CMK (cell line): Measurements from ENCODE around the gene ID2.

Experiments used
- DNase-seq: peaks from one replicate; pipeline ENCODE4 v3.0.0-alpha.2; 2010; ENCODE audit warnings: low read depth

The ID2 gene

GRCh38 chr2:8681786-8682692 lies at the start of gene ID2:
Gene ID2 (plus strand): TSS chr2:8682056. CDS start chr2:8682166, 110 bp downstream.
- peak; percentile 84 for DNase-seq

GRCh38 chr2:8632755-8633154 lies 49.1 kb upstream of the ID2 start:
- DNase-seq = no peak

- DNase-seq = no peak
These were observed 48.6 kb upstream of the ID2 start for GRCh38 chr2:8633186-8633734.

GRCh38 chr2:8633735-8634313 lies 48.0 kb upstream of the ID2 start:
- no peak for DNase-seq

GRCh38 chr2:8634466-8635172 lies 47.2 kb upstream of the ID2 start:
- no peak for DNase-seq

- DNase-seq = no peak
These were observed 45.8 kb upstream of the ID2 start for GRCh38 chr2:8636041-8636491.

- DNase-seq = no peak
These were observed 44.9 kb upstream of the ID2 start for GRCh38 chr2:8636721-8637636.

- DNase-seq = no peak
These were observed 43.5 kb upstream of the ID2 start for GRCh38 chr2:8638327-8638726.

- DNase-seq = no peak
These were observed 42.7 kb upstream of the ID2 start for GRCh38 chr2:8639122-8639635.

GRCh38 chr2:8640498-8640897 lies 41.4 kb upstream of the ID2 start:
- no peak for DNase-seq

GRCh38 chr2:8641301-8641965 lies 40.4 kb upstream of the ID2 start:
- DNase-seq = no peak

- no peak for DNase-seq
These were observed 39.3 kb upstream of the ID2 start for GRCh38 chr2:8642366-8643068.

- no peak for DNase-seq
These were observed 38.4 kb upstream of the ID2 start for GRCh38 chr2:8643250-8643995.

GRCh38 chr2:8643996-8644356 lies 37.9 kb upstream of the ID2 start:
- DNase-seq = no peak

- no peak for DNase-seq
These were observed 37.2 kb upstream of the ID2 start for GRCh38 chr2:8644605-8645175.

GRCh38 chr2:8645176-8645831 lies 36.6 kb upstream of the ID2 start:
- DNase-seq = no peak

- DNase-seq = no peak
These were observed 35.0 kb upstream of the ID2 start for GRCh38 chr2:8646731-8647461.

- DNase-seq = no peak
These were observed 34.4 kb upstream of the ID2 start for GRCh38 chr2:8647462-8647857.
